AG09309 (cell line): ENCODE measurements around the gene SYT17.

Source experiments
- DNase-seq: peaks from one replicate; pipeline ENCODE4 v3.0.0-alpha.2; 2010; ENCODE audit warnings: low read depth
- H3K4me3 ChIP-seq: 2 replicates; pipeline ENCODE4 v1.5.1; 2011; ENCODE audit warnings: mild to moderate bottlenecking, low read depth, low read length, moderate library complexity; ENCODE audit not compliant: control insufficient read depth
- TF ChIP-seq, protein P1 (sequence below): IDR thresholded peaks from 2 replicates; pipeline ENCODE4 v1.5.1; 2011; ENCODE audit warnings: mild to moderate bottlenecking, low read depth, low read length, inconsistent platforms; ENCODE audit not compliant: insufficient read depth, control insufficient read depth; ENCODE audit errors: missing control alignments

SYT17 gene

GRCh38 chr16:19219836-19220235 is 51.8 kb downstream of the SYT17 start:
- TF ChIP-seq, protein P1, sequence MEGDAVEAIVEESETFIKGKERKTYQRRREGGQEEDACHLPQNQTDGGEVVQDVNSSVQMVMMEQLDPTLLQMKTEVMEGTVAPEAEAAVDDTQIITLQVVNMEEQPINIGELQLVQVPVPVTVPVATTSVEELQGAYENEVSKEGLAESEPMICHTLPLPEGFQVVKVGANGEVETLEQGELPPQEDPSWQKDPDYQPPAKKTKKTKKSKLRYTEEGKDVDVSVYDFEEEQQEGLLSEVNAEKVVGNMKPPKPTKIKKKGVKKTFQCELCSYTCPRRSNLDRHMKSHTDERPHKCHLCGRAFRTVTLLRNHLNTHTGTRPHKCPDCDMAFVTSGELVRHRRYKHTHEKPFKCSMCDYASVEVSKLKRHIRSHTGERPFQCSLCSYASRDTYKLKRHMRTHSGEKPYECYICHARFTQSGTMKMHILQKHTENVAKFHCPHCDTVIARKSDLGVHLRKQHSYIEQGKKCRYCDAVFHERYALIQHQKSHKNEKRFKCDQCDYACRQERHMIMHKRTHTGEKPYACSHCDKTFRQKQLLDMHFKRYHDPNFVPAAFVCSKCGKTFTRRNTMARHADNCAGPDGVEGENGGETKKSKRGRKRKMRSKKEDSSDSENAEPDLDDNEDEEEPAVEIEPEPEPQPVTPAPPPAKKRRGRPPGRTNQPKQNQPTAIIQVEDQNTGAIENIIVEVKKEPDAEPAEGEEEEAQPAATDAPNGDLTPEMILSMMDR: no peak
- DNase-seq: no peak
- no peak overlapping the region for H3K4me3 ChIP-seq

- H3K4me3 ChIP-seq: no peak overlapping the region
- DNase-seq: no peak
- TF ChIP-seq, protein P1: peak; percentile 44
Measured at GRCh38 chr16:19223235-19224170, 55.5 kb downstream of the SYT17 start.

DNA sequence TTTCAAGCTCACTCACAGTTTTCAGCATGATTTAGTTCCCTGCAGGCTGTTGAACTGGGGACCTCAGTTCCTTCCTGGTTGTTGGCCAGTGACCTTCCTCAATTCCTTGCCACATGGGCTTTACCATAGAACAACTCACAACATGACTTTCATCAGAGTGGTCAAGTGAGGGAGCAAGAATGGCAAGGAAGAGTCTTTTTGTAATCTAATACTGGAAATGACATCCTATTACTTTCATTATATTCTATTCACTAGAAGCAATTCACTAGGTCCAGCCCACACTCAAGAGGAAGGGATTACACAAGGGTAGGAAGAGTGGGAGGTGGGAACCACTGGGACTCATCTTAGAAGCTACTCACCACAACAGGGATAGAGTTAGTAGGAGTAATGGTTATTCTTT is 57.6 kb downstream of the SYT17 start:
- no peak for DNase-seq
- TF ChIP-seq, protein P1: no peak
- H3K4me3 ChIP-seq: no peak overlapping the region

DNA sequence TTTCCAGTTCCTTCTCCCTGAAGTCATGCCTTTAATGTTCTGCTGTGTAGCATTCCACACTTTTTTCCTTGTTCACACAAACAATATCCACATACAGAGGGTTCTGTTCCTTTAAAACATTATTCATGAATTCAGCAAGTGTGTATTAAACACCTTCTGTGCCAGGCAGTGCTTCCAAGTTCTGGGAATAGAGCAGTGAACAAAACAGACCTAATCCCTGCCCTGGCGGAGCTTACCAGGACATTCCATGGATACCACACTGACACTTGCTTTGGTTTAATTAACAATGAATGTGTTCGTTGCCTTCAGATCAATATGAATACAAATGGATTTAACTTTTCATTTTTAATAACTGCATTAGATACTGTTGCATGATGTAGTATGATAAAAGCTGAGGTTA is 59.6 kb downstream of the SYT17 start:
- TF ChIP-seq, protein P1: no peak
- no peak overlapping the region for H3K4me3 ChIP-seq
- no peak for DNase-seq

- H3K4me3 ChIP-seq: no peak overlapping the region
- DNase-seq: no peak
- TF ChIP-seq, protein P1: no peak
Measured at GRCh38 chr16:19228052-19228451, 60.0 kb downstream of the SYT17 start.

DNA sequence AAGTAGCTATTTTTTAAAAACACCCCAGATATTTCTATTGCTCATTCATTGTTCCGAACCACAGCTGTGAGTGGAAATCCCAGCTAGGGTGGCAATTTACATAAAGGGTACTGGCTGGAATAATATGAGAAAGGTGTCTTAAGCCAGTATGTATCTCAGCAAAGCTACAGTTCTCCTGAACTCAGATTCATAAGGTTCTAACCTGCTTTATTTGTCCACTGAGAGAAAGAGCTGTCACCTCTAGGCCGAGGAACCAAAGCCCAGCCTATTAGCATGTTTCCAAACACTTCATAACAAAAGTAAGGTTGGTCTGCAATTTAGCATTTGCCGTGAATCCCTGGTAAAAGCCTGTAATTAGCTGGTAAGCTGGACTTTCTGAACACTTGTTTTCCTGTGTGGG is 60.5 kb downstream of the SYT17 start:
- TF ChIP-seq, protein P1: no peak
- H3K4me3 ChIP-seq: no peak overlapping the region
- DNase-seq: no peak
